DOHH2 (cell line): Measurements from ENCODE around the gene ARCN1.

ENCODE experiments used
- H3F3A ChIP-seq: fragments of 200-600 bp; sonication (generic), shearing (Covaris generic); 2 replicates; pipeline ENCODE4 v1.6.0; 2016; ENCODE audit warnings: antibody characterized with exemption, mild to moderate bottlenecking; ENCODE audit not compliant: control insufficient read depth, insufficient read depth
- H3K27ac ChIP-seq: fragments of 200-600 bp; sonication (generic); 2 replicates; pipeline ENCODE4 v1.5.1; 2014; ENCODE audit warnings: low read depth, mild to moderate bottlenecking, low read length, moderate library complexity
- H3K27me3 ChIP-seq: fragments of 200-600 bp; sonication (generic); 2 replicates; pipeline ENCODE4 v1.6.1; 2014; ENCODE audit warnings: mild to moderate bottlenecking, low read length, mixed read lengths; ENCODE audit not compliant: control insufficient read depth
- H3K36me3 ChIP-seq: fragments of 200-600 bp; sonication (generic); 2 replicates; pipeline ENCODE4 v1.6.1; 2014; ENCODE audit warnings: mild to moderate bottlenecking, low read length, moderate library complexity, mixed read lengths; ENCODE audit not compliant: control insufficient read depth
- H3K4me1 ChIP-seq: fragments of 200-600 bp; sonication (generic); 2 replicates; pipeline ENCODE4 v1.6.1; 2014; ENCODE audit warnings: mild to moderate bottlenecking, low read length, mixed read lengths; ENCODE audit not compliant: control insufficient read depth
- H3K4me2 ChIP-seq: fragments of 200-600 bp; sonication (generic); 2 replicates; pipeline ENCODE4 v1.6.0; 2014; ENCODE audit warnings: mild to moderate bottlenecking, low read length, moderate library complexity
- H3K4me3 ChIP-seq: fragments of 200-600 bp; sonication (generic); 2 replicates; pipeline ENCODE4 v1.5.1; 2014; ENCODE audit warnings: mild to moderate bottlenecking, low read length, mixed read lengths
- H3K79me2 ChIP-seq: fragments of 200-600 bp; sonication (generic); 2 replicates; pipeline ENCODE4 v1.6.1; 2014; ENCODE audit warnings: mild to moderate bottlenecking, low read length, mixed read lengths; ENCODE audit not compliant: control insufficient read depth
- H3K9me2 ChIP-seq: fragments of 200-600 bp; sonication (generic); replicated peaks from 2 replicates; pipeline ENCODE4 v1.6.1; 2014; ENCODE audit warnings: mild to moderate bottlenecking, low read length, mixed read lengths; ENCODE audit not compliant: control insufficient read depth
- H3K9me3 ChIP-seq: fragments of 200-600 bp; sonication (generic); 2 replicates; pipeline ENCODE4 v1.6.1; 2014; ENCODE audit warnings: antibody characterized with exemption, low read length, mixed read lengths; ENCODE audit not compliant: control insufficient read depth, insufficient read depth
- H4K20me1 ChIP-seq: fragments of 200-600 bp; sonication (generic); 2 replicates; pipeline ENCODE4 v1.6.0; 2014; ENCODE audit warnings: low read depth, mild to moderate bottlenecking, antibody characterized with exemption, low read length, moderate library complexity; ENCODE audit not compliant: control insufficient read depth, insufficient read depth
- EZH2phosphoT487 ChIP-seq: fragments of 200-600 bp; sonication (generic); IDR thresholded peaks from 2 replicates; pipeline ENCODE4 v1.6.1; 2017; ENCODE audit warnings: borderline replicate concordance, mild to moderate bottlenecking, antibody characterized with exemption, low read length, moderate library complexity, mixed read lengths
- TF ChIP-seq, protein P1 (sequence below): fragments of 200-600 bp; sonication (generic); IDR thresholded peaks from one replicate; pipeline ENCODE4 v1.5.1; 2014; ENCODE audit warnings: antibody characterized with exemption, mild to moderate bottlenecking, low read depth, low read length; ENCODE audit not compliant: poor library complexity, severe bottlenecking

ARCN1 gene

DNA sequence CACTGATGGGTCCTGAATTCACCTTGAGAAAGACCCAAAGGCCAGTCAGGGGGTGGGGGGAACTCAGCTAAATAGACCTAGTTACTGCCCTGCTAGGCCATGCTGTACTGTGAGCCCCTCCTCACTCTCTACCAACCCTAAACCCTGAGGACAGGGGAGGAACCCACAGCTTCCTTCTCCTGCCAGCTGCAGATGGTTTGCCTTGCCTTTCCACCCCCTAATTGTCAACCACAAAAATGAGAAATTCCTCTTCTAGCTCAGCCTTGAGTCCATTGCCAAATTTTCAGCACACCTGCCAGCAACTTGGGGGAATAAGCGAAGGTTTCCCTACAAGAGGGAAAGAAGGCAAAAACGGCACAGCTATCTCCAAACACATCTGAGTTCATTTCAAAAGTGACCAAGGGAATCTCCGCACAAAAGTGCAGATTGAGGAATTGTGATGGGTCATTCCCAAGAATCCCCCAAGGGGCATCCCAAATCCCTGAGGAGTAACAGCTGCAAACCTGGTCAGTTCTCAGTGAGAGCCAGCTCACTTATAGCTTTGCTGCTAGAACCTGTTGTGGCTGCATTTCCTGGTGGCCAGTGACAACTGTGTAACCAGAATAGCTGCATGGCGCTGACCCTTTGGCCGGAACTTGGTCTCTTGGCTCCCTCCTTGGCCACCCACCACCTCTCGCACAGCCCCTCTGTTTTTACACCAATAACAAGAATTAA lies 47.3 kb upstream of the ARCN1 start:
- H3K4me1 ChIP-seq = peaks cover 4% of the 10 kb centered on the region
- H3F3A ChIP-seq = peaks cover 20% of the 10 kb centered on the region
- H3K27me3 ChIP-seq = no peaks in the 10 kb centered on the region
- no peak for TF ChIP-seq EZH2phosphoT487
- TF ChIP-seq, protein P1, sequence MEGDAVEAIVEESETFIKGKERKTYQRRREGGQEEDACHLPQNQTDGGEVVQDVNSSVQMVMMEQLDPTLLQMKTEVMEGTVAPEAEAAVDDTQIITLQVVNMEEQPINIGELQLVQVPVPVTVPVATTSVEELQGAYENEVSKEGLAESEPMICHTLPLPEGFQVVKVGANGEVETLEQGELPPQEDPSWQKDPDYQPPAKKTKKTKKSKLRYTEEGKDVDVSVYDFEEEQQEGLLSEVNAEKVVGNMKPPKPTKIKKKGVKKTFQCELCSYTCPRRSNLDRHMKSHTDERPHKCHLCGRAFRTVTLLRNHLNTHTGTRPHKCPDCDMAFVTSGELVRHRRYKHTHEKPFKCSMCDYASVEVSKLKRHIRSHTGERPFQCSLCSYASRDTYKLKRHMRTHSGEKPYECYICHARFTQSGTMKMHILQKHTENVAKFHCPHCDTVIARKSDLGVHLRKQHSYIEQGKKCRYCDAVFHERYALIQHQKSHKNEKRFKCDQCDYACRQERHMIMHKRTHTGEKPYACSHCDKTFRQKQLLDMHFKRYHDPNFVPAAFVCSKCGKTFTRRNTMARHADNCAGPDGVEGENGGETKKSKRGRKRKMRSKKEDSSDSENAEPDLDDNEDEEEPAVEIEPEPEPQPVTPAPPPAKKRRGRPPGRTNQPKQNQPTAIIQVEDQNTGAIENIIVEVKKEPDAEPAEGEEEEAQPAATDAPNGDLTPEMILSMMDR = no peak
- H3K79me2 ChIP-seq = no peaks in the 10 kb centered on the region
- H3K4me2 ChIP-seq = no peak overlapping the region
- no peak overlapping the region for H3K27ac ChIP-seq
- peaks cover 50% of the 10 kb centered on the region for H3K36me3 ChIP-seq
- H3K4me3 ChIP-seq = no peak overlapping the region
- H3K9me2 ChIP-seq = no peaks in the 10 kb centered on the region
- no peaks in the 10 kb centered on the region for H3K9me3 ChIP-seq
- no peaks in the 10 kb centered on the region for H4K20me1 ChIP-seq

DNA sequence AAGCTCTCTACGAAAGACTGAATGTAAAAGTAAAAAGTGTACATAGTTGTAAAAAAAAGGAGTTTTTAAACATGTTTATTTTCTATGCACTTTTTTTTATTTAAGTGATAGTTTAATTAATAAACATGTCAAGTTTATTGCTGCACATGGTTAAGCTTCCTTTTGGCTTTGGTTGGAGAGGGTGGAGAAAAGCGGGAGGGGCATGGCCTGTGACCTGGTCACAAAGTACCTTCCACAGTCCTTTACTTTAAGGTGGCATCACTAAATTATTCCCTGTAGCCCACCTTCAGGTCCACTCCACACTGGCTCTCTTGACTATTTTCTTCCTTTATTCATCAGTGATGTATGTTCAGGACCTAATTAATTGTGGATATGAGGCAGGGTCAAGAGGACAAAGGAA lies 45.5 kb upstream of the ARCN1 start:
- H3K9me2 ChIP-seq = no peaks in the 10 kb centered on the region
- H3K27ac ChIP-seq = no peak overlapping the region
- TF ChIP-seq EZH2phosphoT487 = no peak
- TF ChIP-seq, protein P1 = no peak
- peaks cover 20% of the 10 kb centered on the region for H3F3A ChIP-seq
- H3K79me2 ChIP-seq = no peaks in the 10 kb centered on the region
- no peak overlapping the region for H3K4me3 ChIP-seq
- H3K27me3 ChIP-seq = 0 out of 2 replicates have a peak, but pooled peaks cover 3% of the 10 kb centered on the region
- H3K4me1 ChIP-seq = peaks cover 16% of the 10 kb centered on the region
- H3K4me2 ChIP-seq = no peak overlapping the region
- no peaks in the 10 kb centered on the region for H4K20me1 ChIP-seq
- H3K9me3 ChIP-seq = no peaks in the 10 kb centered on the region
- peaks cover 32% of the 10 kb centered on the region for H3K36me3 ChIP-seq

DNA sequence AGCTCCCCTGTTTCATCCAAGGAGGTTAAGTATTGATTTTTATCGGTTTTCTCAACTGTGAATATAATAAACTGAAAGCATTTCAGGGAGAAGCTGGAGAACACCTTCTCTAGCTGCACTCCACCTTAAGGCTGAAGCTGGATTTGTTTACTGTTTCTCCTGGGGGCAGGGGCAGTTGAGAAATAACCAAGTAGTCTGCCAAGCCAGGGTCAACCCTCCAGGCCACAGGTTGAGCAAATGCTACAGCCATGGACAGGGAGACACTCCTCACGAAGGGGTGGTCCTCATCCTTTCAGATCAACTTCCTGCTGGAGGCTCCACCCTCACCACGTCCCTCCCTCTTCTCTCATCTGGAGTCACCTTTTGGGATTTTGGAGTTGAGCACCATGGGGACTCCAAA lies 45.1 kb upstream of the ARCN1 start, which contains the start of gene TTC36:
TSS of gene TTC36 (plus strand) at position 366 of the 400 bp plus-strand sequence. CDS start at position 387, 21 bp downstream.
- Histone ChIP-seq H3K36me3 (peaks cover 28% of the 10 kb centered on the region), H3K27me3 (0 out of 2 replicates have a peak, but pooled peaks cover 3% of the 10 kb centered on the region), H3K4me1 (peaks cover 18% of the 10 kb centered on the region), H3K9me3 (no peaks in the 10 kb centered on the region), H3K9me2 (no peaks in the 10 kb centered on the region), H3K4me2 (no peak within 1 kb of the TSS), H3F3A (peaks cover 20% of the 10 kb centered on the region), H3K4me3 (no peak within 1 kb of the TSS), H3K79me2 (no peaks in the 10 kb centered on the region), H4K20me1 (no peaks in the 10 kb centered on the region), H3K27ac (no peak within 1 kb of the TSS)
- TF ChIP-seq, protein P1 = no peak
- no peak for TF ChIP-seq EZH2phosphoT487
